HepG2 (cell line): ENCODE results near the gene PEX11B. TPM values are rescaled to one million over a fixed set of nuclear protein-coding genes. Genes with fewer than 3 reads are reported as not detected.

Experiments used
- CCAR2 ChIP-seq: fragments of 200-400 bp; formaldehyde crosslinking; optimal IDR thresholded peaks from 2 replicates; pipeline ENCODE3; 2018; ENCODE audit warnings: low read depth, mild to moderate bottlenecking, low read length, moderate library complexity
- CSRNP2 ChIP-seq: sonication (generic); formaldehyde crosslinking; conservative IDR thresholded peaks from 2 replicates; pipeline ENCODE4 v1.8.0; 2022; ENCODE audit warnings: low read depth, missing genetic modification reagents
- FOSL2 ChIP-seq: sonication (generic); formaldehyde crosslinking; IDR thresholded peaks from 2 replicates; pipeline ENCODE4 v1.4.0; 2020; ENCODE audit warnings: missing genetic modification reagents
- JUN ChIP-seq: sonication (generic); formaldehyde crosslinking; IDR thresholded peaks from 2 replicates; pipeline ENCODE4 v1.4.0; 2020; ENCODE audit warnings: mild to moderate bottlenecking, missing genetic modification reagents
- KDM5A ChIP-seq: fragments of 200-600 bp; sonication (generic); IDR thresholded peaks from 2 replicates; pipeline ENCODE4 v1.7.0; 2018; ENCODE audit warnings: antibody characterized with exemption, mild to moderate bottlenecking, low read length, borderline replicate concordance
- PRPF4 ChIP-seq: fragments of 200-400 bp; formaldehyde crosslinking; IDR thresholded peaks from 2 replicates; pipeline ENCODE4 v1.6.1; 2016; ENCODE audit warnings: low read length, low read depth; ENCODE audit not compliant: poor library complexity, severe bottlenecking
- SOX13 ChIP-seq, 3 experiments: fragments of 450-650 bp in 1 of 3; sonication (generic) in 1 of 3; formaldehyde crosslinking in 1 of 3; IDR thresholded peaks in 2 of 3; conservative IDR thresholded peaks in 1 of 3; 2 replicates each; pipeline versions ENCODE4 v1.5.0 to v1.6.1; 2016 to 2020; ENCODE audit warnings: antibody characterized with exemption in 1 of 3, mild to moderate bottlenecking in 1 of 3, missing compliant biosample characterization in 1 of 3, missing genetic modification reagents in 1 of 3, moderate library complexity in 1 of 3
- SP4 ChIP-seq: sonication (generic); formaldehyde crosslinking; IDR thresholded peaks from 2 replicates; pipeline ENCODE4 v1.8.1; 2023; ENCODE audit warnings: mild to moderate bottlenecking, missing genetic modification reagents
- TBL1XR1 ChIP-seq: fragments of 150-350 bp; IDR thresholded peaks from 2 replicates; pipeline ENCODE4 v1.6.1; 2014; ENCODE audit warnings: borderline replicate concordance, low read length; ENCODE audit not compliant: partially characterized antibody
- YEATS2 ChIP-seq: sonication (generic); formaldehyde crosslinking; IDR thresholded peaks from 2 replicates; pipeline ENCODE4 v1.4.0; 2020; ENCODE audit warnings: missing genetic modification reagents, borderline replicate concordance
- ZNF101 ChIP-seq: sonication (generic); formaldehyde crosslinking; IDR thresholded peaks from 2 replicates; pipeline ENCODE4 v1.4.0; 2020; ENCODE audit warnings: mild to moderate bottlenecking, low read depth, missing genetic modification reagents, borderline replicate concordance
- ZNF580 ChIP-seq: IDR thresholded peaks from 2 replicates; pipeline ENCODE4 v1.6.1; 2016; ENCODE audit warnings: low read depth, borderline replicate concordance
- ZNF597 ChIP-seq: sonication (generic); formaldehyde crosslinking; IDR thresholded peaks from 2 replicates; pipeline ENCODE4 v1.5.0; 2020; ENCODE audit warnings: missing genetic modification reagents
- ZSCAN9 ChIP-seq: IDR thresholded peaks from 2 replicates; pipeline ENCODE4 v1.6.1; 2016; ENCODE audit warnings: borderline replicate concordance
- polyA plus RNA-seq, 8 experiments: library from polyadenylated mRNA; depleted of rRNA in 3 of 8; stranded (reverse) in 7 of 8; unstranded in 1 of 8; fragments of >200 nt; fragmentation: Illumina TruSeq in 4 of 8; extraction: Trizol in 4 of 8; gene quantifications; 2 replicates each; pipeline versions ENCODE4 v1.2.1 to v1.2.3, GENCODE V29; 2011 to 2016; ENCODE audit warnings: low read depth in 4 of 8, missing spikeins in 1 of 8, mixed read lengths in 1 of 8; ENCODE audit not compliant: insufficient read depth in 1 of 8
- total RNA-seq, 5 experiments: library from RNA; depleted of rRNA; stranded (reverse); fragments of >200 nt; fragmentation: Illumina TruSeq; extraction: Trizol; gene quantifications; 2 replicates each; pipeline ENCODE4 v1.2.3, GENCODE V29; 2016; ENCODE audit warnings: low read depth in 1 of 5
- TF ChIP-seq, protein P1 (sequence below): sonication (generic); formaldehyde crosslinking; IDR thresholded peaks from 2 replicates; pipeline ENCODE4 v1.4.0; 2020; ENCODE audit warnings: mild to moderate bottlenecking, missing genetic modification reagents
- TF ChIP-seq, protein P2 (sequence below), 2 experiments: IDR thresholded peaks; 2 replicates each; pipeline ENCODE4 v1.6.1; 2011 to 2012; ENCODE audit warnings: low read length in 2 of 2, borderline replicate concordance in 1 of 2, low read depth in 1 of 2, mild to moderate bottlenecking in 1 of 2, moderate library complexity in 1 of 2
- TF ChIP-seq, protein P3 (sequence below): sonication (generic); formaldehyde crosslinking; IDR thresholded peaks from 2 replicates; pipeline ENCODE4 v1.5.0; 2020; ENCODE audit warnings: missing genetic modification reagents
- TF ChIP-seq, protein P4 (sequence below): sonication (generic); IDR thresholded peaks from 2 replicates; pipeline ENCODE4 v1.6.1; 2016; ENCODE audit warnings: low read depth, borderline replicate concordance

The PEX11B gene
- total and polyA plus RNA-seq, 2 of the 13 experiments (the other 11 are each of a cell fraction or from before 2014, with no cell fraction given): 21.6 to 48.4 TPM

DNA sequence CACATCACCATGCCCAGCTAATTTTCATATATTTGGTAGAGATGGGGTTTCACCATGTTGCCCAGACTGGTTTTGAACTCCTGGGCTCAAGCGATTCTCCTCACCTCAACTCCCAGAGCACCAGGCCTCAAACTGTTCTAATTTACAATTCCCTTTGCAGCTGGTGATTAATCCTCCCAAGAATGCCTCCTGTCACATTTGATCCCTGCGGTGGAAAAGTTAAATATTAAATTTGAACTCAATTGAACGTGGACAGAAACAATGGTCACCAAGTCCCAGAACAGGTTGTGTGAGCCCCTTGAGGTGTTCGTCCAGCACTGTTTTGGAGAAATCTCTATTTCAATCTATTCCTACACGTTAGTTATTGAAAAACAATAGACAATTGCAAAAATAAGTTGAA, 30.9 kb downstream of the PEX11B start (continued):
- TF ChIP-seq SOX13 (IDR thresholded peaks at IDR 0.05): no peak
- TF ChIP-seq SOX13 (CRISPR knock-in tag; conservative IDR thresholded peaks at IDR 0.05 in 1 of 2, IDR thresholded peaks at IDR 0.05 in 1 of 2): peak in 1 of 2 experiments; percentile 54; a peak in 2 of 4 replicates
- TF ChIP-seq ZSCAN9: no peak
- TF ChIP-seq ZNF580: no peak
- TF ChIP-seq, protein P1, sequence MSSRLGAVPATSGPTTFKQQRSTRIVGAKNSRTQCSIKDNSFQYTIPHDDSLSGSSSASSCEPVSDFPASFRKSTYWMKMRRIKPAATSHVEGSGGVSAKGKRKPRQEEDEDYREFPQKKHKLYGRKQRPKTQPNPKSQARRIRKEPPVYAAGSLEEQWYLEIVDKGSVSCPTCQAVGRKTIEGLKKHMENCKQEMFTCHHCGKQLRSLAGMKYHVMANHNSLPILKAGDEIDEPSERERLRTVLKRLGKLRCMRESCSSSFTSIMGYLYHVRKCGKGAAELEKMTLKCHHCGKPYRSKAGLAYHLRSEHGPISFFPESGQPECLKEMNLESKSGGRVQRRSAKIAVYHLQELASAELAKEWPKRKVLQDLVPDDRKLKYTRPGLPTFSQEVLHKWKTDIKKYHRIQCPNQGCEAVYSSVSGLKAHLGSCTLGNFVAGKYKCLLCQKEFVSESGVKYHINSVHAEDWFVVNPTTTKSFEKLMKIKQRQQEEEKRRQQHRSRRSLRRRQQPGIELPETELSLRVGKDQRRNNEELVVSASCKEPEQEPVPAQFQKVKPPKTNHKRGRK (CRISPR knock-in tag): no peak
- TF ChIP-seq, protein P2, sequence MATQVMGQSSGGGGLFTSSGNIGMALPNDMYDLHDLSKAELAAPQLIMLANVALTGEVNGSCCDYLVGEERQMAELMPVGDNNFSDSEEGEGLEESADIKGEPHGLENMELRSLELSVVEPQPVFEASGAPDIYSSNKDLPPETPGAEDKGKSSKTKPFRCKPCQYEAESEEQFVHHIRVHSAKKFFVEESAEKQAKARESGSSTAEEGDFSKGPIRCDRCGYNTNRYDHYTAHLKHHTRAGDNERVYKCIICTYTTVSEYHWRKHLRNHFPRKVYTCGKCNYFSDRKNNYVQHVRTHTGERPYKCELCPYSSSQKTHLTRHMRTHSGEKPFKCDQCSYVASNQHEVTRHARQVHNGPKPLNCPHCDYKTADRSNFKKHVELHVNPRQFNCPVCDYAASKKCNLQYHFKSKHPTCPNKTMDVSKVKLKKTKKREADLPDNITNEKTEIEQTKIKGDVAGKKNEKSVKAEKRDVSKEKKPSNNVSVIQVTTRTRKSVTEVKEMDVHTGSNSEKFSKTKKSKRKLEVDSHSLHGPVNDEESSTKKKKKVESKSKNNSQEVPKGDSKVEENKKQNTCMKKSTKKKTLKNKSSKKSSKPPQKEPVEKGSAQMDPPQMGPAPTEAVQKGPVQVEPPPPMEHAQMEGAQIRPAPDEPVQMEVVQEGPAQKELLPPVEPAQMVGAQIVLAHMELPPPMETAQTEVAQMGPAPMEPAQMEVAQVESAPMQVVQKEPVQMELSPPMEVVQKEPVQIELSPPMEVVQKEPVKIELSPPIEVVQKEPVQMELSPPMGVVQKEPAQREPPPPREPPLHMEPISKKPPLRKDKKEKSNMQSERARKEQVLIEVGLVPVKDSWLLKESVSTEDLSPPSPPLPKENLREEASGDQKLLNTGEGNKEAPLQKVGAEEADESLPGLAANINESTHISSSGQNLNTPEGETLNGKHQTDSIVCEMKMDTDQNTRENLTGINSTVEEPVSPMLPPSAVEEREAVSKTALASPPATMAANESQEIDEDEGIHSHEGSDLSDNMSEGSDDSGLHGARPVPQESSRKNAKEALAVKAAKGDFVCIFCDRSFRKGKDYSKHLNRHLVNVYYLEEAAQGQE (IDR thresholded peaks at IDR 0.05; ENCODE audit: borderline replicate concordance in 1 of 2, low read depth in 1 of 2, low read length in 2 of 2): no peak
- TF ChIP-seq ZNF597 (CRISPR knock-in tag): no peak
- TF ChIP-seq KDM5A: no peak
- no peak for TF ChIP-seq SP4 (CRISPR knock-in tag)
- TF ChIP-seq JUN (CRISPR knock-in tag): no peak
- no peak for TF ChIP-seq TBL1XR1
- TF ChIP-seq, protein P3, sequence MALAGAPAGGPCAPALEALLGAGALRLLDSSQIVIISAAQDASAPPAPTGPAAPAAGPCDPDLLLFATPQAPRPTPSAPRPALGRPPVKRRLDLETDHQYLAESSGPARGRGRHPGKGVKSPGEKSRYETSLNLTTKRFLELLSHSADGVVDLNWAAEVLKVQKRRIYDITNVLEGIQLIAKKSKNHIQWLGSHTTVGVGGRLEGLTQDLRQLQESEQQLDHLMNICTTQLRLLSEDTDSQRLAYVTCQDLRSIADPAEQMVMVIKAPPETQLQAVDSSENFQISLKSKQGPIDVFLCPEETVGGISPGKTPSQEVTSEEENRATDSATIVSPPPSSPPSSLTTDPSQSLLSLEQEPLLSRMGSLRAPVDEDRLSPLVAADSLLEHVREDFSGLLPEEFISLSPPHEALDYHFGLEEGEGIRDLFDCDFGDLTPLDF (CRISPR knock-in tag): no peak
- TF ChIP-seq FOSL2: 0 out of 2 replicates have a peak, but pooled peaks have one; percentile 50
- no peak for TF ChIP-seq YEATS2
- no peak for TF ChIP-seq CCAR2
- TF ChIP-seq, protein P4, sequence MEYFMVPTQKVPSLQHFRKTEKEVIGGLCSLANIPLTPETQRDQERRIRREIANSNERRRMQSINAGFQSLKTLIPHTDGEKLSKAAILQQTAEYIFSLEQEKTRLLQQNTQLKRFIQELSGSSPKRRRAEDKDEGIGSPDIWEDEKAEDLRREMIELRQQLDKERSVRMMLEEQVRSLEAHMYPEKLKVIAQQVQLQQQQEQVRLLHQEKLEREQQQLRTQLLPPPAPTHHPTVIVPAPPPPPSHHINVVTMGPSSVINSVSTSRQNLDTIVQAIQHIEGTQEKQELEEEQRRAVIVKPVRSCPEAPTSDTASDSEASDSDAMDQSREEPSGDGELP: peak; percentile 34; the same call in 1 of the 2 replicates
- no peak for TF ChIP-seq CSRNP2 (CRISPR knock-in tag)
- no peak for TF ChIP-seq PRPF4
- TF ChIP-seq ZNF101 (CRISPR knock-in tag): no peak
